B cell (primary cell): Measurements from ENCODE around the gene ATP8B3. TPM values are rescaled to one million over a fixed set of nuclear protein-coding genes. Genes with fewer than 3 reads are reported as not detected.

Source experiments
- ATAC-seq: fragments of 200-7000 bp; cut with Tn5 transposase; one replicate; pipeline ENCODE4 v1.10.0; 2021; ENCODE audit warnings: low read depth, mild to moderate bottlenecking, moderate number of reproducible peaks, moderate library complexity
- CTCF ChIA-PET: fragments of 350-600 bp; sonication (Branson Sonifier 250); formaldehyde crosslinking; loops from one replicate; lab custom pipeline; 2021; ENCODE audit warnings: antibody characterized with exemption, inconsistent platforms; lab: Charles Lee
- POLR2A ChIA-PET: fragments of 350-600 bp; sonication (Branson Sonifier 250); formaldehyde crosslinking; loops from one replicate; lab custom pipeline; 2021; ENCODE audit warnings: antibody characterized with exemption; lab: Charles Lee
- DNase-seq: peaks from one replicate; pipeline ENCODE4 v3.0.0; 2013
- H2AFZ ChIP-seq: 2 replicates; pipeline ENCODE4 v1.6.1; 2012; ENCODE audit warnings: mild to moderate bottlenecking, low read depth, low read length; ENCODE audit not compliant: insufficient read depth, poor library complexity, severe bottlenecking
- H3K27ac ChIP-seq, 2 donors: 1 replicate in 1 of 2; 2 replicates in 1 of 2; pipeline ENCODE4 v1.5.1; 2012 to 2013; ENCODE audit warnings: low read length in 2 of 2, mild to moderate bottlenecking in 2 of 2, moderate library complexity in 1 of 2
- H3K27me3 ChIP-seq, 4 experiments: fragments of 200-600 bp in 1 of 4; sonication (generic) in 1 of 4; replicated peaks in 1 of 4; 1 replicate in 2 of 4; 2 replicates in 2 of 4; pipeline versions ENCODE4 v1.6.1 to v1.7.0; 2013 to 2016; ENCODE audit warnings: low read length in 3 of 4, mild to moderate bottlenecking in 2 of 4, mixed read lengths in 1 of 4, moderate library complexity in 1 of 4; ENCODE audit not compliant: insufficient read depth in 4 of 4, control insufficient read depth in 3 of 4; ENCODE audit errors: control extremely low read depth in 1 of 4
- H3K36me3 ChIP-seq, 2 experiments: replicated peaks in 1 of 2; 1 replicate in 1 of 2; 2 replicates in 1 of 2; pipeline versions ENCODE4 v1.6.1 to v1.7.1; 2013; ENCODE audit warnings: low read length in 1 of 2; ENCODE audit not compliant: insufficient read depth in 2 of 2, control insufficient read depth in 1 of 2; ENCODE audit errors: control extremely low read depth in 1 of 2, extremely low read depth in 1 of 2
- H3K4me1 ChIP-seq, 2 donors: fragments of 200-600 bp in 1 of 2; sonication (generic) in 1 of 2; 1 replicate in 1 of 2; 2 replicates in 1 of 2; pipeline versions ENCODE4 v1.5.1 to v1.6.1; 2013 to 2017; ENCODE audit warnings: low read length in 2 of 2; ENCODE audit not compliant: control insufficient read depth in 2 of 2, insufficient read depth in 2 of 2
- H3K4me2 ChIP-seq: replicated peaks from 2 replicates; pipeline ENCODE3; 2012; ENCODE audit warnings: mild to moderate bottlenecking, low read depth, low read length; ENCODE audit not compliant: poor library complexity, severe bottlenecking
- H3K4me3 ChIP-seq, 5 experiments: fragments of 200-600 bp in 1 of 5; sonication (generic) in 1 of 5; 1 replicate in 3 of 5; 2 replicates in 2 of 5; pipeline versions ENCODE4 v1.5.1 to v1.7.0; 2011 to 2016; ENCODE audit warnings: low read length in 4 of 5, mild to moderate bottlenecking in 4 of 5, low read depth in 2 of 5, control low read depth in 1 of 5, moderate library complexity in 1 of 5; ENCODE audit not compliant: insufficient read depth in 1 of 5; ENCODE audit errors: control extremely low read depth in 1 of 5, extremely low read depth in 1 of 5
- H3K79me2 ChIP-seq: fragments of 200-600 bp; sonication (generic); one replicate; pipeline ENCODE4 v1.6.0; 2016; ENCODE audit warnings: low read length; ENCODE audit not compliant: control insufficient read depth, insufficient read depth
- H3K9ac ChIP-seq: fragments of 200-600 bp; sonication (generic); 2 replicates; pipeline ENCODE4 v1.6.1; 2017; ENCODE audit warnings: mild to moderate bottlenecking, low read length, moderate library complexity
- H3K9me3 ChIP-seq, 3 donors: one replicate each; pipeline versions ENCODE4 v1.6.1 to v1.7.1; 2013; ENCODE audit warnings: low read length in 2 of 3; ENCODE audit not compliant: control insufficient read depth in 2 of 3, insufficient read depth in 1 of 3; ENCODE audit errors: control extremely low read depth in 1 of 3
- H4K20me1 ChIP-seq: 2 replicates; pipeline ENCODE4 v1.6.0; 2012; ENCODE audit warnings: mild to moderate bottlenecking, low read length; ENCODE audit not compliant: insufficient read depth, control insufficient read depth, poor library complexity, severe bottlenecking
- H3K27ac Mint-ChIP-seq: one replicate; pipeline ENCODE4 v1.8.0; 2021; ENCODE audit warnings: mixed read lengths
- H3K27me3 Mint-ChIP-seq: one replicate; pipeline ENCODE4 v1.8.0; 2021; ENCODE audit warnings: mixed read lengths
- H3K4me1 Mint-ChIP-seq: one replicate; pipeline ENCODE4 v1.8.0; 2021; ENCODE audit warnings: mixed read lengths
- H3K4me3 Mint-ChIP-seq: one replicate; pipeline ENCODE4 v1.8.0; 2021; ENCODE audit warnings: mixed read lengths
- H3K9me3 Mint-ChIP-seq: one replicate; pipeline ENCODE4 v1.8.0; 2022; ENCODE audit warnings: mixed read lengths; ENCODE audit not compliant: insufficient read depth
- CTCF ChIP-seq: fragments of 200-600 bp; IDR thresholded peaks from one replicate; pipeline ENCODE4 v1.8.0; 2022; ENCODE audit warnings: antibody characterized with exemption, mild to moderate bottlenecking
- EZH2 ChIP-seq: IDR thresholded peaks from 2 replicates; pipeline ENCODE4 v1.6.1; 2012; ENCODE audit warnings: borderline replicate concordance, low read depth, mild to moderate bottlenecking, moderate library complexity, low read length; ENCODE audit not compliant: insufficient read depth, poor library complexity, severe bottlenecking
- WGBS: methylation state at CpG from one replicate; pipeline ENCODE4 v1.1.5; 2013; ENCODE audit warnings: missing lambda C conversion rate; ENCODE audit not compliant: insufficient coverage; 5-methylcytosine and 5-hydroxymethylcytosine counted together
- intact Hi-C: fragments of 100-400 bp; cut with micrococcal nuclease; formaldehyde crosslinking; loops from one replicate; pipeline ENCODE4 v1.10.0; 2022
- polyA plus RNA-seq: library from polyadenylated mRNA; depleted of rRNA; stranded (reverse); fragments of >200 nt; gene quantifications from 2 replicates; pipeline ENCODE4 v1.2.3, GENCODE V29; 2012
- total RNA-seq, 2 donors: library from RNA; stranded (reverse); fragments of 120-200 nt in 1 of 2; gene quantifications; 1 replicate in 1 of 2; 2 replicates in 1 of 2; pipeline versions ENCODE4 v1.2.3 to v1.2.4, GENCODE V29; 2013 to 2022

The ATP8B3 gene
- total and polyA plus RNA-seq, 2 donors (not counting 1 experiment from before 2014, with no cell fraction given), result 0.89 to 5.1 TPM

GRCh38 chr19:1858412-1859081 is 46.5 kb upstream of the ATP8B3 start:
- Histone ChIP-seq H3K4me2 (no peak overlapping the region), H3K36me3 (peaks cover 0 to 4% of the 10 kb centered on the region in 2 experiments), H3K27ac (peak overlapping the region in 1 of 2 donors; percentile 79), H3K4me3 (no peak overlapping the region), H3K9ac (no peak overlapping the region), H3K4me1 (peaks cover 58 to 78% of the 10 kb centered on the region in 2 donors), H3K79me2 (peaks cover 73% of the 10 kb centered on the region), H3K27me3 (no peaks in the 10 kb centered on the region), H3K9me3 (no peaks in the 10 kb centered on the region), H2AFZ (no peak overlapping the region), H4K20me1 (peaks cover 86% of the 10 kb centered on the region)
- POLR2A ChIA-PET, result interaction anchor here (1.3 to 1.9 kb wide), 2 partner anchors 10 to 39 kb away, joined by 4 to 6 read pairs; partner anchors contain the start of gene REXO1
- H3K9me3 Mint-ChIP-seq, result no peaks in the 10 kb centered on the region
- 72% methylated on average over 7 of the region's 10 CpGs for WGBS
- H3K4me1 Mint-ChIP-seq, result peaks cover 64% of the 10 kb centered on the region
- ATAC-seq (no peak), DNase-seq (peak; percentile 49)
- no peak for TF ChIP-seq CTCF
- TF ChIP-seq EZH2, result no peak
- H3K27me3 Mint-ChIP-seq, result no peaks in the 10 kb centered on the region
- peak overlapping the region; percentile 84 for H3K27ac Mint-ChIP-seq
- peak overlapping the region; percentile 41 for H3K4me3 Mint-ChIP-seq
- intact Hi-C loops, result no loop called here
- CTCF ChIA-PET, result interaction anchor here (0.6 to 1.1 kb wide), 2 partner anchors 10 to 43 kb away, joined by 3 read pairs; no protein-coding TSS in a partner anchor
